CD4-positive, alpha-beta T cell treated with Interferon gamma for 1 hour (primary cell): Measurements from ENCODE around the gene BAZ1B.
"Not testable (repeated sequence)": the region's sequence is repeated elsewhere in the genome, so short reads cannot be mapped to it uniquely, and the experiment has no call there.

Source experiments
- DNase-seq: peaks from one replicate; pipeline ENCODE4 v3.0.0-alpha.2; 2020

Gene BAZ1B

DNA sequence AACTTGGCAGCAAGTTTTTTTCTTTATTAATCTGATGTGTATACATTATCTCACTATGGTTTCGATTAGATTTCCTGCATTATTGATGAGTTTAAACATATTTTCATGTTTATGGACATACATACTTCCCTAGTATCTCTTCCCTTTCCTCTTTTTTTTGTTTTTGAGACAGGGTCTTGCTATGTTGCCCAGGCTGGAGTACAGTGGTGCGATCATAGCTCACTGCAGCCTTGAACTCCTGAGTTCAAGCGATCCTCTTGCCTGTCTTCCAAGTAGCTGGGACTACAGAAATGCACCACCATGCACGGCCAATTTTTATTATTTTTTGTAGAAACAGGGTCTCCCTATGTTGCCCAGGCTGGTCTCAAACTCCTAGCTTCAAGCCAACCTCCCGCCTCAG lies 18.9 kb downstream of the BAZ1B start:
- no peak for DNase-seq

- DNase-seq: no peak
Measured at GRCh38 chr7:73496626-73497025, 25.5 kb downstream of the BAZ1B start.

DNA sequence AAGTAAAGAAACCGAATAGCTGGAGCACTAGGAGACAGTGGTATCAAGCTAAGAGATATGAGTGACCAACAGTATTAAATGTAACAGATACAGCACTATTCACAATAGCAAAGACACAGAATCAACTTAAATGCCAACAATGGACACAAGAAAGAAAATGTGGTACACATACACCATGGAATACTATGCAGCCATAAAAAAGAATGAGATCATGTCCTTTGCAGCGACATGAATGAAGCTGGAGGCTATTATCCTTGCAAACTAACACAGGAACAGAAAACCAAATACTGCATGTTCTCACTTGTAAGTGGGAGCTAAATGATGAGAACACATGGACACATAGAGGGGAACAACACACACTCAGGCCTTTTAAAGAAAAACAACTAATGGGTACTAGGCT lies 26.6 kb downstream of the BAZ1B start:
- DNase-seq: not testable (repeated sequence)

GRCh38 chr7:73489976-73490375 lies 32.1 kb downstream of the BAZ1B start:
- no peak for DNase-seq

DNA sequence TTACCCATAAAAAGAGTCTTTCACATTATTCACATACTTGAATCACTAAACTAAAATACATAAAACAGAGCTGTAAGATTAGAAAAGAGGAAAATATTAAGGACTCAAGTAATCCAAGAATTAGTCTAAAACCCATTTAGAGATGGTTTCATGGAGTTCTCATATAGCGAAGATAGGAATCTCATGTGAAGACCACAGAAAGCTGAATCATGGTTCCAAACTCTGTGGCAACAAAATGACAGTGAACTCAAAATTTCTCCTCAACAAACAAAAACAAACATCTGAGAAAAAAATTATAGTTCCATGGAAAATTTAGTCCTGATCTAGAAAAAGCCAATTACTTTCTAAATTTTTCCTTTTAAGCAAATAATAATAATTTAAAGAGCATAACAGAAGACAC lies 34.6 kb downstream of the BAZ1B start:
- DNase-seq: no peak

GRCh38 chr7:73483171-73483570 lies 38.9 kb downstream of the BAZ1B start:
- DNase-seq: no peak

DNA sequence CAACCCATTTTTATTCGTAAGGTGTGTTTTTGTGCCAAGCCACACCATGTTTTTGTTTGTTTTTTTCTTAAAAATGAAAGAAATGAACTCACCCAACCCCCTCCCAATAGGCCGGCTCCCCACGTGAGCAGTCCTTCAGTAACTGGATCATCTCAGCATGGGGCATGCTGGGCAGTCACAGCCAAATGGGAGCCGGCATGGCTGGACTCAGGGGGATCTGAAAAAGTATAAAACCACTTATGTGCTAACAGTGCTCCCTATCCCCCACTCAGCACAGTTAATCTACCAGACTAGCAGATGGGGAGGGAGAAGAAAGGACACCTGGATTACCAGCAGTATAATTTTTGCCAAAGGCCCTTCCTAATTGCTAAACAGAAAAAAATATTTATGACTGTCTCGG lies 39.3 kb downstream of the BAZ1B start:
- DNase-seq: no peak

- DNase-seq: not testable (repeated sequence)
Measured at GRCh38 chr7:73481521-73481920, 40.6 kb downstream of the BAZ1B start.

DNA sequence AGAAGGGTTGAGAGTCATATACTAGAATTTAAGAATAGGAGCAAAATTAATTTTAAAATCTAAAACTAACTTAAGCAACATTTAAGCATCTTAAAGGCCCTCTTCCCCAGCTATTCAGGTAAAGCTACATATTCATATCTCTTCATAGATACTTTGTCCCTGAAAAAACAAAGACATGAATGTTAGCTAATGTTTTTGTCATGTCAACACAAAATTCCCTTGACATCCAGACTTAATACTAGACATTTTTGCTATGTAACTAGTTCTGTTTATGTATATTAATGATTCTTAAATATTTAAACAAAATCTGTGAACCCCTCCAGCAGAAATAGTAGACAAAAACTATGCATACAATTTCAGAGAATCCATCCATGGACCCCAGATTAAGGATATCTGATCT lies 43.5 kb downstream of the BAZ1B start:
- no peak for DNase-seq

DNA sequence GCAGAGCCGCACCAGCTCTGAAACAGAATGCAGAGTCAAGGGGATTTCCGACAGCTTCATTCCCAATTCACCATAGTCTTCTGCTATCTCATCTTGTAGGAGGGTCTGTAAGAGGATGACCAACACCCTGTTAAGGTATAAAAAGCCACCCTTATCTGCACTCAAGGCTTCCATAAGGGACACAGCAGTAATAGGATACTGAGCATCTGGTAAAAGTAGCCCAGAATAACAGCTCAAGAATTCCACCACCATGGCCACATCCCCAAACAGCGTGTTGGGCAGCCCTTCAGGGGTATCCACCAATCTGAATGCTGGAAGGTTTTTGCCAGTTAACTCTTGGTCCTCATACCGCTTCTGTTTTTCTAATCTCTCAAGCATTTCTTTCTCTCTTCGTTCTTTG lies 44.7 kb downstream of the BAZ1B start:
- DNase-seq: no peak

DNA sequence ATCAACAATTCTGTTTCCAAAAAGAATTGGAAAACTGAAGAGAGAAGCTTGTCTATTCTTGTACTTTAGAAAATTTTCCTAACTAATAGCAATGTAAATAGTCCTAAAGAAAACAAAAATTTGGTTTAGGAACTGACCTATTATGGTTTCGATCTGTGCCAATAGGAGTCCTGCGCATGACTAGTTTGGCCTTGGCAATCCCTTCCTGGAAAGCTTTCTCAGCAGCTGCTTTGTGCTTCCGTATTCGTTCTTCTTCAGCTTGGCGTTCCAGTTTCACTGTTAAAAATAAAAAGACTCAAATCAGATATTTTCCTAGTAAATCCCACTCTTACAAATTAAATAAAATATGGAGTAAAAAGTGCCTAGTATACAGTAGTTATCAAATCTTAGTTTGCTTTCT lies 51.9 kb downstream of the BAZ1B start:
- DNase-seq: no peak

- not testable (repeated sequence) for DNase-seq
Measured at GRCh38 chr7:73467046-73467445, 55.0 kb downstream of the BAZ1B start.

GRCh38 chr7:73466112-73466511 lies 56.0 kb downstream of the BAZ1B start:
- no peak for DNase-seq

GRCh38 chr7:73463966-73464365 lies 58.1 kb downstream of the BAZ1B start:
- DNase-seq: no peak

GRCh38 chr7:73463260-73463659 lies 58.8 kb downstream of the BAZ1B start:
- no peak for DNase-seq

DNA sequence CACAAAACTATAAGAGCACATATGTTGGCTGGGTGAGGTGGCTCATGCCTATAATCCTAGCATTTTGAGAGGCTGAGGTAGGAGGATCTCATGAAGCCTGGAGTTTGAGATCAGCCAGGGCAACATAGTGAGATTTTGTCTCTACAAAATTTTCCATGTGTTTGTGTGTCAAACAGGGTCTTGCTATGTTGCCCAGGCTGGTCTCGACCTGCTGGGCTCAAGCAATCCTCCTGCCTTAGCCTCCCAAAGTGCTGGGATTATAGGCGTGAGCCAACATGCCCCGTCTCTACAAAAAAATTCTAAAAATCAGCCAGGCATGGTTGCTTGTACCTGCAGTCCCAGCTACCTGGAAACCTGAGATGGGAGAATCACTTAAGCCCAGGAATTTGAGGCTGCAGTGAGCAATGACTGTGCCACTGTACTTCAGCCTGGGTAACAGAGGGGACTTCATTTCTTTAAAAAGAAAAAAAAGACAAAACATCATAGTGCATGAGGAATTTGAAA lies 60.3 kb downstream of the BAZ1B start:
- DNase-seq: no peak

- DNase-seq: no peak
Measured at GRCh38 chr7:73454424-73454823, 67.7 kb downstream of the BAZ1B start.

- no peak for DNase-seq
Measured at GRCh38 chr7:73452999-73453635, 69.0 kb downstream of the BAZ1B start.

DNA sequence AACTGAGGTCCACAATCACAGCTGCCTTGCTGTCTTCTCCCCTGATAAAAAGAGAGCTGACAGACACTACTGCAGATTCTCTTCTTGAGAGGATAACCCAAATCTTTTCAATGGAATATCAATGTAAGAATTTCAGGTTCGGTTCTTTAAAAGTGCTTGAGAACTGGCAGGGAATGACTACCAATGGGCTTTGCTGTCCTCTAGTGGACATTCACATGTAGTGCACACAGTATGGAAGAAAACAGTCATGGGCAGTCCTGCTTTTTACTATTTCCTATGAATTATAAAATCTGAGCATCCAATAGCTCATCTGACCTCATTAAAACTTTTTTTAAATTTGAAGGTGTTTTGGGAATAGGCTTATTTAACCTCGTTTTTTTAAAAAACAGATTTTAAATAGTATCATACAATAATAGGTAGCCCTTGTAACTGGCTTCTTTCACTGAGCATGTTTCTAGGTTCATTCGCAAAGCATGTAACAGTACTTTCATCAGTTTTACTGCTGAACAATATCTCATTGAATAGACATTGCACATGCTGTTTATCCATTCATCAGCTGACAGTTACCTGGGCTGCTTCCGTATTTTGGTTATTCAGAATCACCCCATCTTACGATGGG lies 70.2 kb downstream of the BAZ1B start:
- peak; percentile 24 for DNase-seq

DNA sequence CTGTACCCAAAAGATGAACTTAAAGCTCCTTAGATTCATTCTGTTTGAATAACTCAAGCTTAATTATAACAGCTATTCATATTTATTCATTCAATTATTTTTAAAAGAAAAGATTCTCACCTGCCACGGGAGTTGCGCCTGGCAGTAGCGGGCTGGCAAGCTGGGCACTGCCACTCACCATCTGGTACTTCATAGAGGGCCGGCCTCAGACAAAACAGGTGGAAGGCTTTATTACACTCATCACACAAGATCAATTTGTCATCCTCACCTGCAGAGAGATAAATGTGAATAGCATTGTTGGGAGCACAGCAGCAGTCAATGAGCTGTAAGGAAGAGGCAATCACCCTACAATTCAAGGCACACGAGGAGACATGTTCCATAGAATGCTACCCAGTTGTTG lies 72.7 kb downstream of the BAZ1B start:
- no peak for DNase-seq

GRCh38 chr7:73448609-73449008 lies 73.5 kb downstream of the BAZ1B start:
- DNase-seq: no peak

- DNase-seq: no peak
Measured at GRCh38 chr7:73447121-73447733, 74.9 kb downstream of the BAZ1B start.

DNA sequence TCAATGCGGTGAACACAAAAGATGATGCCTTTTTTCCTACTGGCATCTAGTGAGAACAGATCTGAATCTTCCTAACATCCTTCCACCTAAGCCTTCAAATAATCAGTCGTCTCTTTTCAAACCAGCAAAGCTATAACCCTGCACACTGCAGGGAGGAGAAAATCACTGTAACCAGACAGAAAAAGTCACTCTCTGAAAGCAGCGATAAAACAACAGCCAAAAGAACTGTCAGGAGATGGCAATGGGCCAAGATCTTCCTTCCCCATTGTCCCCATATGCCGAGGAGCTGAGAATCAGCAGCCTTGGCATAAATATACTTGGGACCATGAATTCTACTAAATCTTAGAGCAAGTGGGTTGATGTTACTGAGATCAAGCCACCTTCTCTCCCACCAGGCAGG lies 75.4 kb downstream of the BAZ1B start:
- DNase-seq: no peak

GRCh38 chr7:73443548-73444255 lies 78.4 kb downstream of the BAZ1B start:
- no peak for DNase-seq
